ENCODE data around the gene TMPRSS5. TPM values are rescaled to one million over a fixed set of nuclear protein-coding genes. Genes with fewer than 3 reads are reported as not detected.

The TMPRSS5 gene
- total RNA-seq, 3 donors from 2014 or later, result 0.30 to 0.55 (median 0.30) TPM

- Mint-ChIP-seq H3K36me3 (ENCODE audit: insufficient read depth) (no peaks in the 10 kb centered on the region), H3K9me3 (no peaks in the 10 kb centered on the region), H3K4me3 (no peak overlapping the region), H3K27me3 (ENCODE audit: low read depth) (peaks cover 7% of the 10 kb centered on the region), H3K4me1 (ENCODE audit: low read depth) (no peaks in the 10 kb centered on the region)
- ATAC-seq, result no peak
- DNase-seq, result no peak
Observed at GRCh38 chr11:113642090-113642489, 64.0 kb downstream of the TMPRSS5 start.

GRCh38 chr11:113638376-113638775, 67.7 kb downstream of the TMPRSS5 start:
- DNase-seq, result no peak
- no peaks in the 10 kb centered on the region for H3K4me1 Mint-ChIP-seq (ENCODE audit: low read depth)

GRCh38 chr11:113637636-113638035, 68.5 kb downstream of the TMPRSS5 start:
- H3K4me3 Mint-ChIP-seq, result no peak overlapping the region
- H3K9me3 Mint-ChIP-seq, result peaks cover 4% of the 10 kb centered on the region
- H3K27me3 Mint-ChIP-seq (ENCODE audit: low read depth), result peaks cover 7% of the 10 kb centered on the region
- H3K4me1 Mint-ChIP-seq (ENCODE audit: low read depth), result no peaks in the 10 kb centered on the region
- no peak for DNase-seq
- no peak for ATAC-seq
- H3K36me3 Mint-ChIP-seq (ENCODE audit: insufficient read depth), result no peaks in the 10 kb centered on the region

More at GRCh38 chr11:113638376-113638775, 67.7 kb downstream of the TMPRSS5 start:
- Mint-ChIP-seq H3K9me3 (peaks cover 4% of the 10 kb centered on the region), H3K27me3 (ENCODE audit: low read depth) (peaks cover 7% of the 10 kb centered on the region), H3K4me3 (no peak overlapping the region), H3K36me3 (ENCODE audit: insufficient read depth) (no peaks in the 10 kb centered on the region)
- ATAC-seq, result no peak

Other genes starting within 250 kb of the TMPRSS5 start
- not detected for gene DRD2, start 230.9 kb downstream of the TMPRSS5 start, total RNA-seq
- 10 to 100 TPM; 19.8 to 20.6 (median 20.1) TPM for gene ZW10, start 67.4 kb upstream of the TMPRSS5 start, total RNA-seq
- not detected for gene CLDN25, start 73.5 kb upstream of the TMPRSS5 start, total RNA-seq
- 1 to 10 TPM; 3.7 to 4.8 (median 4.4) TPM for gene USP28, start 169.3 kb upstream of the TMPRSS5 start, total RNA-seq
- gene HTR3B, start 198.5 kb upstream of the TMPRSS5 start, total RNA-seq, result not detected

Measured in activated T-cell treated with anti-CD3 and anti-CD28 coated beads, Interleukin-2, amount 50 U/mL, for 4 hours (primary cell).